GM12874 (cell line): ENCODE results near the gene FMN2.

ENCODE experiments used
- CTCF ChIP-seq: IDR thresholded peaks from 2 replicates; pipeline ENCODE4 v1.5.1; 2011; ENCODE audit warnings: low read depth, mild to moderate bottlenecking, control low read depth, low read length, moderate library complexity; ENCODE audit not compliant: insufficient read depth

The FMN2 gene

GRCh38 chr1:240219104-240219503 lies 127.4 kb downstream of the FMN2 start:
- TF ChIP-seq CTCF = no peak

GRCh38 chr1:240226102-240226501 lies 134.4 kb downstream of the FMN2 start:
- no peak for TF ChIP-seq CTCF

GRCh38 chr1:240230816-240231215 lies 139.1 kb downstream of the FMN2 start:
- TF ChIP-seq CTCF = no peak

GRCh38 chr1:240232530-240232929 lies 140.8 kb downstream of the FMN2 start:
- no peak for TF ChIP-seq CTCF

- no peak for TF ChIP-seq CTCF
These were observed 143.0 kb downstream of the FMN2 start for GRCh38 chr1:240234485-240235210.

GRCh38 chr1:240235521-240236288 lies 144.0 kb downstream of the FMN2 start:
- no peak for TF ChIP-seq CTCF

GRCh38 chr1:240237305-240237721 lies 145.6 kb downstream of the FMN2 start:
- no peak for TF ChIP-seq CTCF
